Cardiac muscle cell (in vitro differentiated cells and primary cell): Measurements from ENCODE around the gene TCF12. TPM values are rescaled to one million over a fixed set of nuclear protein-coding genes. Genes with fewer than 3 reads are reported as not detected.

ENCODE experiments used
- DNase-seq, 2 donors: peaks; one replicate each; pipeline versions ENCODE4 v3.0.0 to v3.0.0-alpha.2; 2010 to 2017; ENCODE audit warnings: low read depth in 1 of 2, low spot score in 1 of 2
- H3K27ac ChIP-seq: fragments of 200-600 bp; sonication (generic); 2 replicates; pipeline ENCODE4 v1.5.1; 2016
- H3K27me3 ChIP-seq: fragments of 200-600 bp; sonication (generic); 2 replicates; pipeline ENCODE4 v1.6.0; 2016; ENCODE audit warnings: control low read depth
- H3K36me3 ChIP-seq: fragments of 200-600 bp; sonication (generic); 2 replicates; pipeline ENCODE4 v1.5.1; 2016; ENCODE audit warnings: control low read depth
- H3K4me1 ChIP-seq: fragments of 200-600 bp; sonication (generic); 2 replicates; pipeline ENCODE4 v1.8.1; 2017; ENCODE audit warnings: low read depth, mild to moderate bottlenecking, mixed run types
- H3K4me3 ChIP-seq: fragments of 200-600 bp; sonication (generic); 2 replicates; pipeline ENCODE4 v1.5.1; 2016; ENCODE audit warnings: mild to moderate bottlenecking
- H3K9me3 ChIP-seq: fragments of 200-600 bp; sonication (generic); 2 replicates; pipeline ENCODE4 v1.5.1; 2017; ENCODE audit warnings: low read depth, mild to moderate bottlenecking, control low read depth
- CTCF ChIP-seq: IDR thresholded peaks from 2 replicates; pipeline ENCODE4 v1.5.1; 2012; ENCODE audit warnings: low read depth, mild to moderate bottlenecking, low read length
- polyA plus RNA-seq: library from polyadenylated mRNA; unstranded; fragments of >200 nt; fragmentation: Nextera tagmentation; extraction: Ambion mirVana; gene quantifications from 2 replicates; pipeline ENCODE4 v1.2.1, GENCODE V29; 2016
- total RNA-seq: library from RNA; depleted of rRNA; stranded (reverse); fragments of >200 nt; gene quantifications from 2 replicates; pipeline ENCODE4 v1.2.3, GENCODE V29; 2016

The TCF12 gene
- total and polyA plus RNA-seq, 2 experiments from 2014 or later, result 42.6 to 137 TPM

DNA sequence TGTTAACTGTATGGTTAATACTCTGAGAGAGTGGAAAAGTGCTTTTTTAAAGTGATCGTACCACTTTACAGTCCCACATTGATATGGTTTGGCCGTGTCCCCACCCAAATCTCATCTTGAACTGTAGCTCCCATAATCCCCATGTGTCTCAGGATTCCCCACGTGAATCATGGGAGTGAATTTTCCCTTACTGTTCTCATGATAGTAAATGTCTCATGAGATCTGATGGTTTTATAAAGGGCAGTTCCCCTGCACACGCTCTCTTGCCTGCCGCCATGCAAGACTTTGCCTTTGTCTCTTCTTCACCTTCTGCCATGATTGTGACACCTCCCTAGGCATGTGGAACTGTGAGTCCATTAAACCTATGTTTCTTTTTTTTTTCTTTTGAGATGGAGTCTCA is 109.2 kb downstream of the TCF12 start:
- DNase-seq, result no peak
- Histone ChIP-seq H3K4me1 (peaks cover 25% of the 10 kb centered on the region), H3K9me3 (no peaks in the 10 kb centered on the region), H3K4me3 (no peak overlapping the region), H3K27me3 (no peaks in the 10 kb centered on the region), H3K27ac (no peak overlapping the region), H3K36me3 (no peaks in the 10 kb centered on the region)
- no peak for TF ChIP-seq CTCF

DNA sequence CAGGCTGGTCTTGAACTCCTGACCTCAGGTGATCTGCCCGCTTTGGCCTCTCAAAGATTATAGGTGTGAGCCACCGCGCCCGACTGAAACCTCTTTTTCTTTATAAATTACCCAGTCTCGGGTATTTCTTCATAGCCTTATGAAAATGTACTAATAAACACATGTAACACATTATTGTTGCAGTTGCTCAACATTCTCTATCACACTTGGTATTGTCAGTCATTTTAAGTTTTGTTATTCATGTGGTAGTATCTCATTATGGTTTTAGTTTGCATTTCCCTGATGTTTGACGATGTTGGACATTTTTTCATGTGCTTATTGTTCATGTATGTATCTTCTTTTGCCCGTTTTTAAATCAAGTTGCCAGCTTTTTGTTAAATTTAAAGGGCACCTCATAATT is 109.7 kb downstream of the TCF12 start:
- Histone ChIP-seq H3K27me3 (no peaks in the 10 kb centered on the region), H3K4me3 (no peak overlapping the region), H3K36me3 (no peaks in the 10 kb centered on the region), H3K4me1 (peaks cover 25% of the 10 kb centered on the region), H3K27ac (no peak overlapping the region), H3K9me3 (no peaks in the 10 kb centered on the region)
- DNase-seq, result no peak
- no peak for TF ChIP-seq CTCF

- Histone ChIP-seq H3K27ac (no peak overlapping the region), H3K27me3 (no peaks in the 10 kb centered on the region), H3K4me3 (no peak overlapping the region), H3K36me3 (no peaks in the 10 kb centered on the region), H3K4me1 (peaks cover 25% of the 10 kb centered on the region), H3K9me3 (no peaks in the 10 kb centered on the region)
- no peak for TF ChIP-seq CTCF
- DNase-seq, result no peak
These were observed 111.6 kb downstream of the TCF12 start for GRCh38 chr15:57030011-57030410.

GRCh38 chr15:57031082-57031481 is 112.6 kb downstream of the TCF12 start:
- Histone ChIP-seq H3K27me3 (no peaks in the 10 kb centered on the region), H3K4me3 (no peak overlapping the region), H3K4me1 (peaks cover 24% of the 10 kb centered on the region), H3K27ac (peak overlapping the region; percentile 83), H3K36me3 (no peaks in the 10 kb centered on the region), H3K9me3 (no peaks in the 10 kb centered on the region)
- DNase-seq, result no peak
- no peak for TF ChIP-seq CTCF

- Histone ChIP-seq H3K27me3 (no peaks in the 10 kb centered on the region), H3K36me3 (no peaks in the 10 kb centered on the region), H3K4me3 (no peak overlapping the region), H3K4me1 (peaks cover 23% of the 10 kb centered on the region), H3K27ac (peak overlapping the region; percentile 83), H3K9me3 (no peaks in the 10 kb centered on the region)
- no peak for TF ChIP-seq CTCF
- DNase-seq, result peak in 1 of 2 donors; percentile 63
These were observed 113.2 kb downstream of the TCF12 start for GRCh38 chr15:57031605-57032004.

- no peaks in the 10 kb centered on the region for H3K27me3 ChIP-seq
- TF ChIP-seq CTCF, result no peak
- no peaks in the 10 kb centered on the region for H3K9me3 ChIP-seq
These were observed 113.9 kb downstream of the TCF12 start for GRCh38 chr15:57032338-57032737.

More at GRCh38 chr15:57032338-57032737, 113.9 kb downstream of the TCF12 start:
- no peak for DNase-seq
- peaks cover 22% of the 10 kb centered on the region for H3K4me1 ChIP-seq
- H3K4me3 ChIP-seq, result no peak overlapping the region
- H3K27ac ChIP-seq, result no peak overlapping the region
- H3K36me3 ChIP-seq, result no peaks in the 10 kb centered on the region
